ENCODE results near the gene SP3. TPM values are rescaled to one million over a fixed set of nuclear protein-coding genes. Genes with fewer than 3 reads are reported as not detected.

The SP3 gene
- total RNA-seq, 1 experiment from 2014 or later, result 80.2 TPM

DNA sequence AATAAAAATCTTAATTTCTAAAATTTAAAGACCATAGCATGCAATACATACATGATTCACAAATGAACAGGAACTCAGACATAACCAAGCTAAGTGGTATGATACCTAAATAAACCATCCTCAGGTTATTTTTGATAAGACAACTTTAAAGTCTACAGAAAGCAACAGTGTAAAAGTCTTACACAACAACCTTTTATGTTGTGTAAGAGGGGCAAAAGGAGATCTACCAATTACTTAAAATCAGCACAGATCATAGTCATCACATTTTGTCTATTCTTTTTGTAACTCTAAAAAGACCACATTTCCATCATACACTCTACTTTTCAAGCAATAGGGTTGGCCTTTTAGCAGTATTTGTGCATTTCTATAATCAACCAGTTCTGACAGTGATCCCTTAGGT lies 16.3 kb downstream of the SP3 start:
- intact Hi-C loops (cut with micrococcal nuclease; ENCODE audit: unreplicated experiment), result no loop called here
- Histone ChIP-seq H3K9me3 (ENCODE audit: control insufficient read depth, insufficient read depth, low read depth, low read length) (no peaks in the 10 kb centered on the region), H3K4me3 (ENCODE audit: low read depth in 2 of 2, low read length in 2 of 2) (no peak overlapping the region), H3K36me3 (ENCODE audit: control insufficient read depth, insufficient read depth, low read length) (peaks cover 4% of the 10 kb centered on the region; the same call in 1 of the 2 replicates), H3K4me1 (ENCODE audit: control insufficient read depth, insufficient read depth, low read length) (peaks cover under 1% of the 10 kb centered on the region; the same call in 1 of the 2 replicates), H3K27ac (ENCODE audit: low read length) (no peak overlapping the region), H3K27me3 (ENCODE audit: control insufficient read depth, insufficient read depth, low read length) (no peaks in the 10 kb centered on the region)
- TF ChIP-seq POLR2AphosphoS5 (IDR thresholded peaks at IDR 0.05; ENCODE audit: low read depth, low read length), result no peak
- in situ Hi-C loops (cut with HindIII; ENCODE audit: low pct_unique_long_range_greater_than_20kb, low sequenced_read_pairs), result no loop called here
- no peak for DNase-seq (ENCODE audit: low read depth, low spot score)
- no TSS peak for BruUV-seq (replicated peaks)
- POLR2A ChIA-PET, result no interaction called here
- ATAC-seq, result no peak
- CTCF ChIA-PET, result interaction anchor here (0.6 kb wide), 1 partner anchor 16 kb away, joined by 3 read pairs; no protein-coding TSS in a partner anchor

DNA sequence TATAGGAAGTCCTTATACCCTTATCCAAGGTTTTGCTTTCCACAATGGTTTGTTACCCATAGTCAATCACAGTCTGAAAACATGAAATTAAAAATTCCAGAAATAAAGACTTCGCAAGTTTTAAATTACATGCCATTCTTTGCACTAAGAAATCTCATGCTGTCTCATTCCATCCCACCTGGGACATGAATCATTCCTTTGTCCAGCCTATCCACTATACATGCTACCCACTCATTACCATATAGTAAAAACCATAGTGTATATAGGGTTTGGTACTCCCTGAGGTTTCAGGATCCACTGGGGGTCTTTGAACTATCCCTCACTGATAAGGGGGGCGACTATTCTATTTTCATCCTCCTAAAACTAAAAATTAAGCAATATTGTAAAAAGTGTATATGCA lies 17.0 kb downstream of the SP3 start:
- ATAC-seq, result no peak
- no peak for DNase-seq (ENCODE audit: low read depth, low spot score)
- H3K27ac ChIP-seq (ENCODE audit: low read length), result no peak overlapping the region
- no peak overlapping the region for H3K4me3 ChIP-seq (ENCODE audit: low read depth in 2 of 2, low read length in 2 of 2)
- H3K4me1 ChIP-seq (ENCODE audit: control insufficient read depth, insufficient read depth, low read length), result peaks cover 7% of the 10 kb centered on the region; the same call in 1 of the 2 replicates
- in situ Hi-C loops (cut with HindIII; ENCODE audit: low pct_unique_long_range_greater_than_20kb, low sequenced_read_pairs) (no loop called here), intact Hi-C loops (cut with micrococcal nuclease; ENCODE audit: unreplicated experiment) (no loop called here)
- POLR2A ChIA-PET, result no interaction called here
- TF ChIP-seq POLR2AphosphoS5 (IDR thresholded peaks at IDR 0.05; ENCODE audit: low read depth, low read length), result no peak
- TF ChIP-seq TCF7L2 (IDR thresholded peaks at IDR 0.05; ENCODE audit: low read depth, low read length), result no peak
- TF ChIP-seq, protein P1, sequence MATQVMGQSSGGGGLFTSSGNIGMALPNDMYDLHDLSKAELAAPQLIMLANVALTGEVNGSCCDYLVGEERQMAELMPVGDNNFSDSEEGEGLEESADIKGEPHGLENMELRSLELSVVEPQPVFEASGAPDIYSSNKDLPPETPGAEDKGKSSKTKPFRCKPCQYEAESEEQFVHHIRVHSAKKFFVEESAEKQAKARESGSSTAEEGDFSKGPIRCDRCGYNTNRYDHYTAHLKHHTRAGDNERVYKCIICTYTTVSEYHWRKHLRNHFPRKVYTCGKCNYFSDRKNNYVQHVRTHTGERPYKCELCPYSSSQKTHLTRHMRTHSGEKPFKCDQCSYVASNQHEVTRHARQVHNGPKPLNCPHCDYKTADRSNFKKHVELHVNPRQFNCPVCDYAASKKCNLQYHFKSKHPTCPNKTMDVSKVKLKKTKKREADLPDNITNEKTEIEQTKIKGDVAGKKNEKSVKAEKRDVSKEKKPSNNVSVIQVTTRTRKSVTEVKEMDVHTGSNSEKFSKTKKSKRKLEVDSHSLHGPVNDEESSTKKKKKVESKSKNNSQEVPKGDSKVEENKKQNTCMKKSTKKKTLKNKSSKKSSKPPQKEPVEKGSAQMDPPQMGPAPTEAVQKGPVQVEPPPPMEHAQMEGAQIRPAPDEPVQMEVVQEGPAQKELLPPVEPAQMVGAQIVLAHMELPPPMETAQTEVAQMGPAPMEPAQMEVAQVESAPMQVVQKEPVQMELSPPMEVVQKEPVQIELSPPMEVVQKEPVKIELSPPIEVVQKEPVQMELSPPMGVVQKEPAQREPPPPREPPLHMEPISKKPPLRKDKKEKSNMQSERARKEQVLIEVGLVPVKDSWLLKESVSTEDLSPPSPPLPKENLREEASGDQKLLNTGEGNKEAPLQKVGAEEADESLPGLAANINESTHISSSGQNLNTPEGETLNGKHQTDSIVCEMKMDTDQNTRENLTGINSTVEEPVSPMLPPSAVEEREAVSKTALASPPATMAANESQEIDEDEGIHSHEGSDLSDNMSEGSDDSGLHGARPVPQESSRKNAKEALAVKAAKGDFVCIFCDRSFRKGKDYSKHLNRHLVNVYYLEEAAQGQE (IDR thresholded peaks at IDR 0.05; ENCODE audit: insufficient read depth in 1 of 2, low read depth in 2 of 2, low read length in 1 of 2), result no peak
- no peak for TF ChIP-seq SIN3A (IDR thresholded peaks at IDR 0.05; ENCODE audit: borderline replicate concordance, insufficient read depth, low read depth, low read length)
- TF ChIP-seq, protein P2, sequence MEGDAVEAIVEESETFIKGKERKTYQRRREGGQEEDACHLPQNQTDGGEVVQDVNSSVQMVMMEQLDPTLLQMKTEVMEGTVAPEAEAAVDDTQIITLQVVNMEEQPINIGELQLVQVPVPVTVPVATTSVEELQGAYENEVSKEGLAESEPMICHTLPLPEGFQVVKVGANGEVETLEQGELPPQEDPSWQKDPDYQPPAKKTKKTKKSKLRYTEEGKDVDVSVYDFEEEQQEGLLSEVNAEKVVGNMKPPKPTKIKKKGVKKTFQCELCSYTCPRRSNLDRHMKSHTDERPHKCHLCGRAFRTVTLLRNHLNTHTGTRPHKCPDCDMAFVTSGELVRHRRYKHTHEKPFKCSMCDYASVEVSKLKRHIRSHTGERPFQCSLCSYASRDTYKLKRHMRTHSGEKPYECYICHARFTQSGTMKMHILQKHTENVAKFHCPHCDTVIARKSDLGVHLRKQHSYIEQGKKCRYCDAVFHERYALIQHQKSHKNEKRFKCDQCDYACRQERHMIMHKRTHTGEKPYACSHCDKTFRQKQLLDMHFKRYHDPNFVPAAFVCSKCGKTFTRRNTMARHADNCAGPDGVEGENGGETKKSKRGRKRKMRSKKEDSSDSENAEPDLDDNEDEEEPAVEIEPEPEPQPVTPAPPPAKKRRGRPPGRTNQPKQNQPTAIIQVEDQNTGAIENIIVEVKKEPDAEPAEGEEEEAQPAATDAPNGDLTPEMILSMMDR (IDR thresholded peaks at IDR 0.05), result no peak
- CTCF ChIA-PET, result no interaction called here
- peaks cover 4% of the 10 kb centered on the region; the same call in 1 of the 2 replicates for H3K36me3 ChIP-seq (ENCODE audit: control insufficient read depth, insufficient read depth, low read length)
- H3K9me3 ChIP-seq (ENCODE audit: control insufficient read depth, insufficient read depth, low read depth, low read length), result no peaks in the 10 kb centered on the region
- no peaks in the 10 kb centered on the region for H3K27me3 ChIP-seq (ENCODE audit: control insufficient read depth, insufficient read depth, low read length)
- no TSS peak for BruUV-seq (replicated peaks)

DNA sequence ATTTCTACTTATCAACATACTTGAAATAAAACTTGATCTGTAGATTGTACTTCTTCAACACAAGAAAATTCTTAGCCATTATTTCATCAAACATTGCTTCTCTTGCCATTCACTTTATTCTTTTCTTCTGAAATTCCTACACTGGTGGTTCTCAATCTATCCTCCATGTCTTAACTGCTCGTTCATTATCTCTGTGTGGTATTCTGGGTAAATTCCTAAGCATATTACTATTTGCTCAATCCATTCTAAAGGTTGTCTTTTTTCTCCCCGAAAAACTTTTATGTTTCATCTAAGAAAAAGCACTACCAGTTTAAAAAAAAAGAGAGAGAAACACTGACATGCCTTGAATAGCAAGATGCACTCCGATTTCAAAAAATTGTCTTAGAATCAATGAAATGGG lies 18.0 kb downstream of the SP3 start:
- Histone ChIP-seq H3K27me3 (ENCODE audit: control insufficient read depth, insufficient read depth, low read length) (no peaks in the 10 kb centered on the region), H3K36me3 (ENCODE audit: control insufficient read depth, insufficient read depth, low read length) (peaks cover 4% of the 10 kb centered on the region; the same call in 1 of the 2 replicates), H3K4me1 (ENCODE audit: control insufficient read depth, insufficient read depth, low read length) (peaks cover 7% of the 10 kb centered on the region; the same call in 1 of the 2 replicates), H3K9me3 (ENCODE audit: control insufficient read depth, insufficient read depth, low read depth, low read length) (no peaks in the 10 kb centered on the region), H3K4me3 (ENCODE audit: low read depth in 2 of 2, low read length in 2 of 2) (no peak overlapping the region), H3K27ac (ENCODE audit: low read length) (no peak overlapping the region)
- in situ Hi-C loops (cut with HindIII; ENCODE audit: low pct_unique_long_range_greater_than_20kb, low sequenced_read_pairs) (no loop called here), intact Hi-C loops (cut with micrococcal nuclease; ENCODE audit: unreplicated experiment) (no loop called here)
- no peak for ATAC-seq
- TSS peak; percentile 2 for BruUV-seq (replicated peaks)
- ChIA-PET POLR2A (no interaction called here), CTCF (no interaction called here)
- no peak for TF ChIP-seq POLR2AphosphoS5 (IDR thresholded peaks at IDR 0.05; ENCODE audit: low read depth, low read length)
- no peak for TF ChIP-seq TCF7L2 (IDR thresholded peaks at IDR 0.05; ENCODE audit: low read depth, low read length)
- TF ChIP-seq SIN3A (IDR thresholded peaks at IDR 0.05; ENCODE audit: borderline replicate concordance, insufficient read depth, low read depth, low read length), result no peak
- TF ChIP-seq, protein P2 (IDR thresholded peaks at IDR 0.05), result no peak
- TF ChIP-seq, protein P1 (IDR thresholded peaks at IDR 0.05; ENCODE audit: insufficient read depth in 1 of 2, low read depth in 2 of 2, low read length in 1 of 2), result no peak
- DNase-seq (ENCODE audit: low read depth, low spot score), result no peak

All from Panc1 (cell line).